ENCODE measurements around the gene MPV17L2. TPM values are rescaled to one million over a fixed set of nuclear protein-coding genes. Genes with fewer than 3 reads are reported as not detected.

Gene MPV17L2
- total RNA-seq, 2 experiments from 2014 or later: 8.5 to 9.6 TPM

- Mint-ChIP-seq H3K27me3 (no peaks in the 10 kb centered on the region), H3K27ac (no peak overlapping the region), H3K36me3 (ENCODE audit: low read depth) (peaks cover 29% of the 10 kb centered on the region), H3K9me3 (no peaks in the 10 kb centered on the region), H3K4me3 (no peak overlapping the region), H3K4me1 (ENCODE audit: low read depth) (peaks cover 7% of the 10 kb centered on the region)
- TF ChIP-seq CTCF (IDR thresholded peaks at IDR 0.05): no peak
- no peak for ATAC-seq
- ChIA-PET POLR2A (no interaction called here), CTCF (interaction anchor here (1.3 to 1.6 kb wide), 2 partner anchors 55 to 88 kb away, joined by 3 to 5 read pairs; no protein-coding TSS in a partner anchor)
- intact Hi-C loops (cut with micrococcal nuclease): no loop called here
- no peak for DNase-seq
Measured at GRCh38 chr19:18164072-18164471, 28.9 kb upstream of the MPV17L2 start.

- Mint-ChIP-seq H3K9me3 (no peaks in the 10 kb centered on the region), H3K4me1 (ENCODE audit: low read depth) (peaks cover 4% of the 10 kb centered on the region), H3K36me3 (ENCODE audit: low read depth) (peaks cover 24% of the 10 kb centered on the region), H3K27me3 (no peaks in the 10 kb centered on the region), H3K27ac (no peak overlapping the region), H3K4me3 (no peak overlapping the region)
- intact Hi-C loops (cut with micrococcal nuclease): loop anchor here (5.0 kb wide), 1 partner anchor 54 kb away; no protein-coding TSS in a partner anchor
- DNase-seq (no peak), ATAC-seq (no peak)
- no peak for TF ChIP-seq CTCF (IDR thresholded peaks at IDR 0.05)
- POLR2A ChIA-PET: interaction anchor here (0.7 to 1.5 kb wide), 2 partner anchors 8 to 164 kb away, joined by 3 to 5 read pairs; no protein-coding TSS in a partner anchor
- CTCF ChIA-PET: interaction anchor here (1.5 to 3.1 kb wide), 2 partner anchors 20 to 53 kb away, joined by 3 to 13 read pairs; no protein-coding TSS in a partner anchor
Measured at GRCh38 chr19:18165794-18166544, 27.0 kb upstream of the MPV17L2 start.

GRCh38 chr19:18167011-18167410 is 26.0 kb upstream of the MPV17L2 start:
- Mint-ChIP-seq H3K27me3 (no peaks in the 10 kb centered on the region), H3K4me3 (no peak overlapping the region), H3K36me3 (ENCODE audit: low read depth) (peaks cover 24% of the 10 kb centered on the region), H3K27ac (no peak overlapping the region), H3K4me1 (ENCODE audit: low read depth) (no peaks in the 10 kb centered on the region), H3K9me3 (no peaks in the 10 kb centered on the region)
- no peak for ATAC-seq
- intact Hi-C loops (cut with micrococcal nuclease): loop anchor here (5.0 kb wide), 1 partner anchor 55 kb away; no protein-coding TSS in a partner anchor
- TF ChIP-seq CTCF (IDR thresholded peaks at IDR 0.05): no peak
- CTCF ChIA-PET: interaction anchor here (0.9 to 3.1 kb wide), 5 partner anchors 19 to 57 kb away, joined by 3 to 16 read pairs (median 3); no protein-coding TSS in a partner anchor
- POLR2A ChIA-PET: interaction anchor here (0.7 to 1.3 kb wide), 2 partner anchors 10 to 194 kb away, joined by 4 to 7 read pairs; no protein-coding TSS in a partner anchor
- DNase-seq: no peak

- peak; percentile 88 for TF ChIP-seq CTCF (IDR thresholded peaks at IDR 0.05)
- POLR2A ChIA-PET: interaction anchor here (1.2 to 1.3 kb wide), 2 partner anchors 9 kb away, joined by 3 to 7 read pairs; no protein-coding TSS in a partner anchor
Measured at GRCh38 chr19:18167975-18168645, 24.9 kb upstream of the MPV17L2 start.

More at GRCh38 chr19:18167975-18168645, 24.9 kb upstream of the MPV17L2 start:
- DNase-seq (peak; percentile 76), ATAC-seq (peak; percentile 99)
- Mint-ChIP-seq H3K27ac (no peak overlapping the region), H3K27me3 (no peaks in the 10 kb centered on the region), H3K9me3 (no peaks in the 10 kb centered on the region), H3K4me1 (ENCODE audit: low read depth) (peaks cover 4% of the 10 kb centered on the region), H3K36me3 (ENCODE audit: low read depth) (peaks cover 24% of the 10 kb centered on the region), H3K4me3 (no peak overlapping the region)
- CTCF ChIA-PET: interaction anchor here (0.5 to 3.1 kb wide), 18 partner anchors 9 to 160 kb away, joined by 3 to 16 read pairs (median 3); partner anchors contain the start of gene MPV17L2
- intact Hi-C loops (cut with micrococcal nuclease): loop anchor here (5.0 kb wide), 1 partner anchor 56 kb away; no protein-coding TSS in a partner anchor

Data from activated CD8-positive, alpha-beta T cell treated with anti-CD3 and anti-CD28 coated beads for 36 hours (primary cell).